A549 (cell line): ENCODE results near the gene ATP5ME. TPM values are rescaled to one million over a fixed set of nuclear protein-coding genes. Genes with fewer than 3 reads are reported as not detected.

Experiments used
- ATAC-seq, 2 experiments: fragments of 200-7000 bp in 1 of 2; fragments of >200 bp in 1 of 2; cut with Nextera tagmentation in 1 of 2; cut with Tn5 transposase in 1 of 2; 3 replicates each; pipeline versions ENCODE4 v1.8.0 to v1.9.1; 2018 to 2020; ENCODE audit warnings: mild to moderate bottlenecking in 1 of 2, moderate library complexity in 1 of 2
- CTCF ChIA-PET: fragments of 300-600 bp; sonication (Branson Sonifier 250); formaldehyde crosslinking; extraction: SDS; loops from one replicate; lab custom pipeline; 2021; ENCODE audit warnings: antibody characterized with exemption, inconsistent platforms; lab: Yijun Ruan, JAX
- POLR2A ChIA-PET: fragments of 350-600 bp; formaldehyde crosslinking; extraction: SDS; loops from one replicate; lab custom pipeline; 2021; ENCODE audit warnings: antibody characterized with exemption, inconsistent platforms; lab: Yijun Ruan, JAX
- DNase-seq, 2 experiments: peaks; one replicate each; pipeline versions ENCODE4 v3.0.0 to v3.0.0-alpha.2; 2011 to 2016; ENCODE audit warnings: low read depth in 1 of 2, low spot score in 1 of 2
- FAIRE-seq: peaks from 2 replicates; lab custom pipeline; 2011; peaks lifted over from hg19 to GRCh38; lab: Jason Lieb, UNC
- H3K27ac ChIP-seq, 2 experiments: fragments of >200 bp; sonication (Bioruptor Twin); formaldehyde crosslinking; 3 replicates each; pipeline ENCODE4 v1.5.1; 2016 to 2017
- H3K4me1 ChIP-seq: fragments of >200 bp; sonication (Bioruptor Twin); formaldehyde crosslinking; 3 replicates; pipeline ENCODE4 v1.6.1; 2016
- H3K4me2 ChIP-seq: fragments of >200 bp; sonication (Bioruptor Twin); formaldehyde crosslinking; 3 replicates; pipeline ENCODE4 v1.6.1; 2016
- H3K4me3 ChIP-seq: fragments of >200 bp; sonication (Bioruptor Twin); formaldehyde crosslinking; 3 replicates; pipeline ENCODE4 v1.5.1; 2016
- H3K9me3 ChIP-seq: fragments of >200 bp; sonication (Bioruptor Twin); formaldehyde crosslinking; 3 replicates; pipeline ENCODE4 v1.6.1; 2016
- BHLHE40 ChIP-seq: IDR thresholded peaks from 2 replicates; pipeline ENCODE4 v1.6.1; 2012; ENCODE audit warnings: low read depth, low read length, inconsistent platforms
- CEBPB ChIP-seq, 2 experiments: fragments of >200 bp in 1 of 2; sonication (Bioruptor Twin) in 1 of 2; formaldehyde crosslinking in 1 of 2; IDR thresholded peaks; 2 replicates each; pipeline ENCODE4 v1.6.1; 2012 to 2016
- E2F6 ChIP-seq: IDR thresholded peaks from 2 replicates; pipeline ENCODE4 v1.6.1; 2012; ENCODE audit warnings: low read depth, borderline replicate concordance
- EHMT2 ChIP-seq: fragments of 200-600 bp; sonication (generic); IDR thresholded peaks from 2 replicates; pipeline ENCODE4 v1.6.1; 2016; ENCODE audit warnings: antibody characterized with exemption, low read depth, mild to moderate bottlenecking, moderate library complexity
- EP300 ChIP-seq, 2 experiments: fragments of >200 bp; sonication (Bioruptor Twin); formaldehyde crosslinking; IDR thresholded peaks; 2 replicates in 1 of 2; 3 replicates in 1 of 2; pipeline ENCODE4 v1.6.1; 2016 to 2017
- ESRRA ChIP-seq: fragments of 150-350 bp; IDR thresholded peaks from 2 replicates; pipeline ENCODE4 v1.6.1; 2014; ENCODE audit warnings: mild to moderate bottlenecking, low read length, borderline replicate concordance
- FOSB ChIP-seq: fragments of 250-450 bp; sonication (Bioruptor Pico); IDR thresholded peaks from 2 replicates; pipeline ENCODE4 v1.5.0; 2020; ENCODE audit warnings: mild to moderate bottlenecking, moderate library complexity
- HDAC2 ChIP-seq: fragments of 200-600 bp; sonication (generic); IDR thresholded peaks from 2 replicates; pipeline ENCODE4 v1.6.1; 2016
- JUN ChIP-seq, 2 experiments: fragments of >200 bp; sonication (Bioruptor Twin); formaldehyde crosslinking; IDR thresholded peaks; 2 replicates in 1 of 2; 3 replicates in 1 of 2; pipeline ENCODE4 v1.6.1; 2016 to 2017
- JUNB ChIP-seq: fragments of >200 bp; sonication (Bioruptor Twin); formaldehyde crosslinking; IDR thresholded peaks from 2 replicates; pipeline ENCODE4 v1.6.1; 2016
- KDM1A ChIP-seq: fragments of 200-600 bp; sonication (generic); IDR thresholded peaks from 2 replicates; pipeline ENCODE4 v1.6.1; 2016; ENCODE audit warnings: low read depth, mild to moderate bottlenecking
- KDM5A ChIP-seq: fragments of 200-600 bp; sonication (generic); IDR thresholded peaks from 2 replicates; pipeline ENCODE4 v1.6.1; 2016; ENCODE audit warnings: antibody characterized with exemption, mild to moderate bottlenecking
- MAFK ChIP-seq: fragments of 450-650 bp; IDR thresholded peaks from 2 replicates; pipeline ENCODE4 v1.6.1; 2014; ENCODE audit not compliant: partially characterized antibody
- MAZ ChIP-seq: fragments of 150-350 bp; IDR thresholded peaks from 2 replicates; pipeline ENCODE4 v1.6.1; 2014; ENCODE audit warnings: antibody characterized with exemption, low read depth, low read length, borderline replicate concordance
- NPAS2 ChIP-seq: fragments of 250-450 bp; sonication (Bioruptor Pico); IDR thresholded peaks from 2 replicates; pipeline ENCODE4 v1.8.0; 2022; ENCODE audit warnings: mild to moderate bottlenecking, moderate library complexity, borderline replicate concordance
- PHF8 ChIP-seq: fragments of 200-600 bp; sonication (generic); IDR thresholded peaks from 2 replicates; pipeline ENCODE4 v1.6.1; 2016; ENCODE audit warnings: low read depth, mild to moderate bottlenecking, antibody characterized with exemption, moderate library complexity, borderline replicate concordance
- POLR2AphosphoS2 ChIP-seq: conservative IDR thresholded peaks from 2 replicates; pipeline ENCODE4 v1.6.1; 2012; ENCODE audit warnings: low read length, improper control_type of control experiment, inconsistent platforms
- RAD21 ChIP-seq, 2 experiments: fragments of >200 bp in 1 of 2; sonication (Bioruptor Twin) in 1 of 2; formaldehyde crosslinking in 1 of 2; IDR thresholded peaks in 1 of 2; conservative IDR thresholded peaks in 1 of 2; 2 replicates in 1 of 2; 3 replicates in 1 of 2; pipeline ENCODE4 v1.6.1; 2012 to 2018; ENCODE audit warnings: inconsistent platforms in 1 of 2
- REST ChIP-seq: fragments of 200-600 bp; sonication (generic); IDR thresholded peaks from 2 replicates; pipeline ENCODE4 v1.6.1; 2016; ENCODE audit warnings: antibody characterized with exemption, mild to moderate bottlenecking, moderate library complexity
- TFCP2L1 ChIP-seq: fragments of 250-450 bp; sonication (Bioruptor Pico); IDR thresholded peaks from 2 replicates; pipeline ENCODE4 v1.5.0; 2021; ENCODE audit warnings: mild to moderate bottlenecking
- TP53 ChIP-seq: fragments of 250-450 bp; sonication (Bioruptor Pico); IDR thresholded peaks from 2 replicates; pipeline ENCODE4 v1.5.0; 2021; ENCODE audit warnings: mild to moderate bottlenecking, moderate library complexity
- ZFP36 ChIP-seq: fragments of 450-650 bp; IDR thresholded peaks from 2 replicates; pipeline ENCODE4 v1.6.1; 2014; ENCODE audit warnings: borderline replicate concordance; ENCODE audit not compliant: partially characterized antibody
- WGBS: methylation state at CpG from one replicate; pipeline ENCODE4 v1.1.6; 2017; ENCODE audit errors: missing lambda C conversion rate; 5-methylcytosine and 5-hydroxymethylcytosine counted together
- polyA plus RNA-seq, 4 experiments: library from polyadenylated mRNA; depleted of rRNA in 3 of 4; stranded (reverse); fragments of >200 nt; fragmentation: RNase III in 1 of 4; extraction: RNeasy Plus Mini Kit Qiagen cat#74134 plus additional on column Dnase treatment in 1 of 4; gene quantifications; 2 replicates in 3 of 4; 3 replicates in 1 of 4; pipeline ENCODE4 v1.2.3, GENCODE V29; 2011 to 2017
- TF ChIP-seq, protein P1 (sequence below): fragments of >200 bp; sonication (Bioruptor Twin); formaldehyde crosslinking; IDR thresholded peaks from 2 replicates; pipeline ENCODE4 v1.6.1; 2016

Gene ATP5ME
- polyA plus RNA-seq, 2 of the 4 experiments (the other 2 are of a cell fraction), result 198 to 659 TPM

GRCh38 chr4:703336-704197, 29.5 kb upstream of the ATP5ME start:
- no peak for FAIRE-seq
- no peak overlapping the region for H3K4me3 ChIP-seq
- TF ChIP-seq JUNB, result no peak
- TF ChIP-seq EHMT2, result no peak
- no peak for TF ChIP-seq TP53 (CRISPR knock-in tag)
- no peak for TF ChIP-seq CEBPB (IDR thresholded peaks at IDR 0.05)
- TF ChIP-seq MAFK, result no peak
- no peak for TF ChIP-seq JUN (IDR thresholded peaks at IDR 0.05)
- TF ChIP-seq, protein P1, sequence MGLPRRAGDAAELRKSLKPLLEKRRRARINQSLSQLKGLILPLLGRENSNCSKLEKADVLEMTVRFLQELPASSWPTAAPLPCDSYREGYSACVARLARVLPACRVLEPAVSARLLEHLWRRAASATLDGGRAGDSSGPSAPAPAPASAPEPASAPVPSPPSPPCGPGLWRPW, result no peak
- TF ChIP-seq KDM1A, result no peak
- H3K4me2 ChIP-seq, result no peak overlapping the region
- no peak for ATAC-seq
- ChIA-PET CTCF (no interaction called here), POLR2A (no interaction called here)
- H3K9me3 ChIP-seq, result no peaks in the 10 kb centered on the region
- no peak overlapping the region for H3K27ac ChIP-seq
- peaks cover 8% of the 10 kb centered on the region; the same call in 2 of the 3 replicates for H3K4me1 ChIP-seq
- DNase-seq, result no peak
- WGBS, result 60% methylated on average over 3 of the region's 10 CpGs

DNA sequence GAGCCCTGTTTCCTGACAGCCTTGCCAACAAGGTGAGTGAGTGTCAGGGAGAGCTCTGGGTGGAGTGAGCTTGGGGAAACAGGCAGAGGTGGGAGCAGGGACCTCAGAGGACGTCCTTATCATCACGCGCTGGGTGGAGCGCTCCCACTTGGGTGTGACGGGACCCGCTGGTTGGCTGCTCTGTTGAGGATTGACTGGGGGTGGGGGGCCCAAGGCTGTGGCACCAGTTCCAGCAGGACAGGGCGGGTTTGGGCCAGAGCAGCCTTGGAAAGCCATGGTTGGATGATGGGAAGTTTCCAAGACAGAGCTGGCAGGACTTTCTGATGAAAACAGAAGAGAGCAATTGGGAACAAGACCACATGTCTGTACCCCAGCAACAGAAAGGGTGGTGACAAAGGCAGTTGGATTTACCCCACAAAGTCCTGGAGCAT, 28.6 kb upstream of the ATP5ME start:
- no peak overlapping the region for H3K4me3 ChIP-seq
- no peak for ATAC-seq
- H3K4me2 ChIP-seq, result no peak overlapping the region
- H3K4me1 ChIP-seq, result peaks cover 8% of the 10 kb centered on the region; the same call in 2 of the 3 replicates
- no peak for DNase-seq
- H3K9me3 ChIP-seq, result no peaks in the 10 kb centered on the region
- H3K27ac ChIP-seq, result no peak overlapping the region
- 80% methylated on average over 7 of the region's 7 CpGs for WGBS
- TF ChIP-seq TP53 (CRISPR knock-in tag) (no peak), MAZ (no peak), E2F6 (no peak), PHF8 (no peak), ESRRA (no peak)
- TF ChIP-seq, all 56 proteins: peak for 0
- FAIRE-seq, result no peak
- POLR2A ChIA-PET, result no interaction called here
- CTCF ChIA-PET, result no interaction called here

DNA sequence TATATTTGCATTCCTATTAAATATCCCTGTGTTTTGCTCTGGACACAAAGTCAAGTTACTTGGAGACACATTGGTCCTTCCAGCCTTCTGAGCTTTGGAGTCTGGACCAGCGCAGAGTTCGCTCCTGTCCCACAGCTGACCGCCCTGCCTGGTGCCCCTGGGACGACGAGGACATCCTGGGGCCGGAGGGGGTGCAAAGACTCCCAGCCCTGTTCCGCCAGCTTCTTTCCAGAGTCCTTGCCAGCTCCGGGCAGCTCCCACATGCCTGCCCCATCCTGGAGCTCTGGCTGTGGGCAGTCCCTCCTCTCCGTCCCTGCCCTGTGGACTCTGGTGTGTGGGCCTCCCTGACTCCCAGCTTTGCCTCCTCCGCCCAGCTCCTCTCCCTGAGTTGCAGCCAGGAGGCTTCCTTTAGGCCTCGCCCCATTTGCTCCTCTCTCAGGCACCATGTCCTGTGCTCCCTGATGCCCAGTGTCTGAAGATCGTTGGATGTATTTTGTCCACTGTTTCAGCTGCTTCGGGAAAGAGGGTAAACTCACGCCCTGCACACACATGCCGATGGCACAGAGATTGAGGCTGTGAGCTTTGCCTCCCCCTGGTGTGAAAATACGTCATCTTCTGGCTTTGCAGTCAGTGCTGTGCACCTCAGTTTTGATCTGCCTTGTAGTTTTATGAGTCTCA, 26.6 kb upstream of the ATP5ME start:
- FAIRE-seq (no peak), ATAC-seq (no peak), DNase-seq (no peak)
- 74% methylated on average over 11 of the region's 16 CpGs for WGBS
- Histone ChIP-seq H3K4me2 (no peak overlapping the region), H3K9me3 (no peaks in the 10 kb centered on the region), H3K27ac (no peak overlapping the region), H3K4me1 (peaks cover 3% of the 10 kb centered on the region; the same call in 1 of the 3 replicates), H3K4me3 (no peak overlapping the region)
- ChIA-PET CTCF (interaction anchor here (1.2 kb wide), 1 partner anchor 9 kb away, joined by 5 read pairs; no protein-coding TSS in a partner anchor), POLR2A (no interaction called here)
- TF ChIP-seq TFCP2L1 (CRISPR knock-in tag) (no peak), REST (no peak), EP300 (IDR thresholded peaks at IDR 0.05) (no peak), RAD21 (conservative IDR thresholded peaks at IDR 0.05 in 1 of 2, IDR thresholded peaks at IDR 0.05 in 1 of 2) (no peak), ZFP36 (no peak), NPAS2 (no peak), MAZ (no peak), KDM5A (no peak), POLR2AphosphoS2 (no peak), BHLHE40 (no peak), HDAC2 (no peak), FOSB (CRISPR knock-in tag) (no peak)
